Duodenal mucosa (tissue), 2 donors: Measurements from ENCODE around the gene TRIM34.
"Not testable (repeated sequence)": the region's sequence is repeated elsewhere in the genome, so short reads cannot be mapped to it uniquely, and the experiment has no call there.

Source experiments
- H3K27ac ChIP-seq: one replicate; pipeline ENCODE4 v1.7.0; 2013; ENCODE audit warnings: low read depth, low read length
- H3K27me3 ChIP-seq, 2 donors: one replicate each; pipeline ENCODE4 v1.7.0; 2013; ENCODE audit warnings: low read length in 2 of 2, control low read depth in 1 of 2; ENCODE audit not compliant: insufficient read depth in 2 of 2, control insufficient read depth in 1 of 2
- H3K36me3 ChIP-seq, 2 donors: one replicate each; pipeline ENCODE4 v1.7.0; 2013; ENCODE audit warnings: low read length in 2 of 2, control low read depth in 1 of 2; ENCODE audit not compliant: insufficient read depth in 2 of 2, control insufficient read depth in 1 of 2
- H3K4me1 ChIP-seq, 2 donors: one replicate each; pipeline ENCODE4 v1.7.0; 2013; ENCODE audit warnings: low read length in 2 of 2, control low read depth in 1 of 2; ENCODE audit not compliant: insufficient read depth in 2 of 2, control insufficient read depth in 1 of 2
- H3K4me3 ChIP-seq, 2 donors: one replicate each; pipeline ENCODE4 v1.7.0; 2013; ENCODE audit warnings: low read length in 2 of 2, low read depth in 1 of 2
- H3K9ac ChIP-seq, 2 donors: one replicate each; pipeline ENCODE4 v1.7.0; 2013; ENCODE audit warnings: low read length in 2 of 2, low read depth in 1 of 2
- H3K9me3 ChIP-seq, 2 donors: one replicate each; pipeline ENCODE4 v1.7.0; 2013; ENCODE audit warnings: low read length in 2 of 2, control low read depth in 1 of 2; ENCODE audit not compliant: control insufficient read depth in 1 of 2

TRIM34 gene

DNA sequence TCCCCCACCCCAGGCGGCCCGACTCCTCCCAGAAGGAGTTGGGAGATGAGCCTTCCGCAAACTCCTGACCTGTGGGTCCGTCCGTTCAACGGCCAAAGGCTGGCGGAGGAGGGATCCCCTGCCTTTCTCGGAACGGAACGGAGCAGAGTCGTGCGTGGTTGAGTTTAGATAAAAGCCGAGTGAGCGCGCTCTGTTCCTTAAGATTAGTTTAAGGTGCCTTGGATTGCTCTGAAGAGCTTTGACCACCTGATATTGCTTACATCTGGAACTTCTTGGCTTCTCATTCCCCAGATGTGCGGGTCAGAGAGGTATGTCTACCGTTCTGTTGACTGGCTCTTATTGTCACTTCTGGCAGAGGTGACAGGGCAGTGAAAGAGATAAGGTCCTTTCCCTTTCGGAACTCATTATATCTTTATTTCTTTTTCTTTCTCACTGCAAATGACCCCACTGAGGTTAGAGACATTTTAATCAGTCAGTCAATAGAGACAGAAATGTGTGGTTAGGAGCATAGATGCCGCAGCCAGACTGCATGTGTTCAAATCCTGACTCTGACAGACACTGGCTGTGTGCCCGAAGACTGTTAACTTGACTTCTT is 28.1 kb upstream of the TRIM34 start, which contains the start of gene TRIM6:
TSS of gene TRIM6 (plus strand) at position 31 of the 595 bp plus-strand sequence. CDS start at position 292, 261 bp downstream.
- Histone ChIP-seq H3K36me3 (no peaks in the 10 kb centered on the region), H3K4me3 (peak within 1 kb of the TSS; percentile 77 to 79), H3K9ac (peak within 1 kb of the TSS; percentile 36 to 55), H3K27me3 (no peaks in the 10 kb centered on the region), H3K27ac (no peak within 1 kb of the TSS), H3K4me1 (peaks cover 0 to 3% of the 10 kb centered on the region in 2 donors), H3K9me3 (no peaks in the 10 kb centered on the region)

DNA sequence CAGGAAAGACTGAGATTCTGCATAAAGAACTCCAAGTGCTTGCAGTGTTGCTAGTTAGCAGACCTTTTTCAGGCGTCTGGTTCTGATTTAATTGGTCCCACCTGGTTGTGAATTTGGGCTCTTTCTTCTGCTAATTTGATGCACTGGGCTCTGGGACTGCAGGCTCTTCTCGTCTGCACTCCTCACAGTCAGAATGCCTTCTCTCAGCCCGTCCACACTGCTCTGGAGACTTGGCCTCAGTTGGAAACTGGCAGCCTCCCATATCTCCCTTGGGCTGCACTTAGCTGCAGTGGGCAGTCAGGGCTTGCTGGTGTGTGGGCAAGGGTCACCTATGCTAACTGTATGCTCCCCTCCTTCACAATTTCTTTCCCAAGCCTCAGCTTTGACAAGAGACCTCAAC is 26.8 kb upstream of the TRIM34 start:
- H3K4me1 ChIP-seq = peaks cover 0 to 3% of the 10 kb centered on the region in 2 donors
- H3K36me3 ChIP-seq = no peaks in the 10 kb centered on the region
- no peaks in the 10 kb centered on the region for H3K27me3 ChIP-seq
- H3K27ac ChIP-seq = no peak overlapping the region
- H3K9me3 ChIP-seq = no peaks in the 10 kb centered on the region
- no peak overlapping the region for H3K9ac ChIP-seq
- H3K4me3 ChIP-seq = no peak overlapping the region

DNA sequence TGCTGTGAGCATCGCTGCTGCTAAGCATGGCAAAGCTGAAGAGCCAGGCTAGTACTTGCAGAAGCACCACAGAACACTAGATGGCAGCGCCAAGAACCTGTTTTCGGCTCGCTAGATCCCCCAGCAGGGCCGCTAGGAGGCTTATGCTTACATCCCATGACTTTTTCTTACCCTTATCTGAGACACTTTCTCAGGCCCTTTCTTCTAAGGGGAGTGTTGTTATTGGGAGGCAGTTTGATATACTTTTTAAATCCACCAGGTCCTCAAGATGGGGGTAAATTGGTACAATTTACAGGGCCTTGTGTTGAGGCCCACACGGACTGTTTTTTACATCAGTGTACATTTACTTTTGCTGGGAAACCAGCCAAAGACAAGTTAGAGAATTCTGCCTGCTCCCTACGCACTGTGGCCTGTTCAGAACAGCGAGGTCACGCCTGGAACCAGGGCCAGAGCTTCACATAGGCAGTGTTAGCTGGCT is 24.4 kb upstream of the TRIM34 start:
- no peaks in the 10 kb centered on the region for H3K27me3 ChIP-seq
- H3K9ac ChIP-seq = no peak overlapping the region
- H3K9me3 ChIP-seq = no peaks in the 10 kb centered on the region
- H3K4me3 ChIP-seq = no peak overlapping the region
- H3K4me1 ChIP-seq = peaks cover 0 to 3% of the 10 kb centered on the region in 2 donors
- H3K27ac ChIP-seq = no peak overlapping the region
- H3K36me3 ChIP-seq = no peaks in the 10 kb centered on the region

DNA sequence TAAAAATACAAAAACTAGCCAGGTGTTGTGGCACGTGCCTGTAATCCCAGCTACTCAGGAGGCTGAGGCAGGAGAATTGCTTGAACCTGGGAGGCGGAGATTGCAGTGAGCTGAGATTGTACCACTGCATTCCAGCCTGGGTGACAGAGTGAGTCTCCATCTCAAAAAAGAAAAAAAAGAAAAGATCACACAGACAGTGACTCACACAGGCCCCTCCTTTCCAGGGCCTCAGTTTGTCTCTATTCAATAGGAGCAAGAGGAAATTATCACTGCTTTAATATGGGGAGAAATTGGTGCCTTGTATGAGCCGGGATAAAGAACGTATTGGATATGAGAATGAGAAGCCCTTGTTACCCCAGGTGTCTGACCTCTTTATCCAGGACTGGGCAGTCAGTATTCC is 22.0 kb upstream of the TRIM34 start:
- H3K4me1 ChIP-seq, H3K9me3 ChIP-seq, H3K27ac ChIP-seq, H3K36me3 ChIP-seq, H3K4me3 ChIP-seq, H3K9ac ChIP-seq, H3K27me3 ChIP-seq: not testable (repeated sequence)

DNA sequence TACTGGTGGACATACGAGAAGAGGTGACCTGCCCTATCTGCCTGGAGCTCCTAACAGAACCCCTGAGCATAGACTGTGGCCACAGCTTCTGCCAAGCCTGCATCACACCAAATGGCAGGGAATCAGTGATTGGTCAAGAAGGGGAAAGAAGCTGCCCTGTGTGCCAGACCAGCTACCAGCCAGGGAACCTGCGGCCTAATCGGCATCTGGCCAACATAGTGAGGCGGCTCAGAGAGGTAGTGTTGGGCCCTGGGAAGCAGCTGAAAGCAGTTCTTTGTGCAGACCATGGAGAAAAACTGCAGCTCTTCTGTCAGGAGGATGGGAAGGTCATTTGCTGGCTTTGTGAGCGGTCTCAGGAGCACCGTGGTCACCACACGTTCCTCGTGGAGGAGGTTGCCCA is 21.5 kb upstream of the TRIM34 start:
- Histone ChIP-seq H3K4me1 (peaks cover 0 to 3% of the 10 kb centered on the region in 2 donors), H3K36me3 (no peaks in the 10 kb centered on the region), H3K9me3 (no peaks in the 10 kb centered on the region), H3K27me3 (no peaks in the 10 kb centered on the region), H3K9ac (no peak overlapping the region), H3K27ac (no peak overlapping the region), H3K4me3 (no peak overlapping the region)

DNA sequence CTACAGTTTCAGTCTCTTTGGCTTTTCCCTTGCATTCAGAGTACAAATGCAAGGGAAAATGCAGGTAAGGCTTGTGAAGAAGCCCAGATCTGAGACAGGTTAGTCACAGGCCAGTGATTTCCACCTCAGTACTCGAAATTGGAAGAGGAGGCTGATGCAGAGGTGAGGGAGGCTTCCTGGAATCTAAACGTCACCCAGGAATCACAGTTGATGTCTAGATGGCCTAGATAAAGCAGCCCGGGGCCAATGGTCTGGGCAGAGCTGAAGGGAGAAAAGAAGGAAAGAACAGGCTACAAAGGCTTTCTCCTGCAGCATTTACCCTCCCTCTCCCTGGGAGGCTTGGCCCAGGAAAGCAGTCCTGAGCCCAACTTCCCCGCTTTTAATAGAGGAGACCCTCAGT is 19.9 kb upstream of the TRIM34 start:
- no peak overlapping the region for H3K27ac ChIP-seq
- H3K27me3 ChIP-seq = no peaks in the 10 kb centered on the region
- H3K4me3 ChIP-seq = no peak overlapping the region
- peaks cover 0 to 3% of the 10 kb centered on the region in 2 donors for H3K4me1 ChIP-seq
- no peaks in the 10 kb centered on the region for H3K36me3 ChIP-seq
- H3K9ac ChIP-seq = no peak overlapping the region
- no peaks in the 10 kb centered on the region for H3K9me3 ChIP-seq

DNA sequence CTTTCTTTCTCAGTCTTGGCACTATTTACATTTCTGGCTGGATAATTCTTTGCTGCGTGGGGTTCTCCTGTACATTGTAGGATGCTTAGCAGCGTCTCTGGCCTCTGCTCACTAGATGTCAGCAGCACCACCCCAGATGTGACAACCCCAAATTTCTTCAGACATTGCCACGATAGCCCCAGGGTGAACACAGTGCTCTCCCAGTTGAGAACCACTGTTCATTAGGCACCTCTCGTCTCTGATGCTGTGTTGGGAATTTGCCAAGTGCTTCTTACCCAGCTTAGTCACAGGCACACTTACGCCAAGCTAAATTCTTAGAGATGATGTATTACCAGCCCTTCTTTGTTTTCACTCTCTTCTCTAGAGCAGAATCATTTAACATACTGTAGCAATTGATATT is 19.0 kb upstream of the TRIM34 start:
- no peaks in the 10 kb centered on the region for H3K27me3 ChIP-seq
- H3K4me3 ChIP-seq = no peak overlapping the region
- no peak overlapping the region for H3K9ac ChIP-seq
- no peaks in the 10 kb centered on the region for H3K36me3 ChIP-seq
- no peak overlapping the region for H3K27ac ChIP-seq
- H3K9me3 ChIP-seq = no peaks in the 10 kb centered on the region
- H3K4me1 ChIP-seq = no peaks in the 10 kb centered on the region

DNA sequence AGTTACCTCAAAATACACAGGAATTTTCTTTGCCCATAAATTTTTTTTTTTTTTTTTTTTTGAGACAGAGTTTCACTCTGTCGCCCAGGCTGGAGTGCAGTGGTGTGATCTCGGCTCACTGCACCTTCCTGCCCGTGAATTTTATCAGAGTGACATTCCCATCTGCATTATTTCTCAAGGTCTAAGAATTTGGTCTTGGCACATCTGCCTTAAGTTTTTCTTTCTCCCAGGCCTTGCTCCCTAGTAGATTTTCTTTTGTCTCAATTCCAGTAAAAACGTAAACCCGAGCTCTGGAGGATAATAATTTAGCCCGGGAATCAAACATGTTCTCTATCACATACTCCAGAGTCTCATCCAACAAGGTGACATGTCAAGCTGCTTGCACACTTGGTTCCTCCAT is 16.0 kb upstream of the TRIM34 start:
- H3K9ac ChIP-seq = no peak overlapping the region
- no peaks in the 10 kb centered on the region for H3K36me3 ChIP-seq
- H3K27ac ChIP-seq = no peak overlapping the region
- H3K27me3 ChIP-seq = no peaks in the 10 kb centered on the region
- no peaks in the 10 kb centered on the region for H3K9me3 ChIP-seq
- no peaks in the 10 kb centered on the region for H3K4me1 ChIP-seq
- H3K4me3 ChIP-seq = no peak overlapping the region

DNA sequence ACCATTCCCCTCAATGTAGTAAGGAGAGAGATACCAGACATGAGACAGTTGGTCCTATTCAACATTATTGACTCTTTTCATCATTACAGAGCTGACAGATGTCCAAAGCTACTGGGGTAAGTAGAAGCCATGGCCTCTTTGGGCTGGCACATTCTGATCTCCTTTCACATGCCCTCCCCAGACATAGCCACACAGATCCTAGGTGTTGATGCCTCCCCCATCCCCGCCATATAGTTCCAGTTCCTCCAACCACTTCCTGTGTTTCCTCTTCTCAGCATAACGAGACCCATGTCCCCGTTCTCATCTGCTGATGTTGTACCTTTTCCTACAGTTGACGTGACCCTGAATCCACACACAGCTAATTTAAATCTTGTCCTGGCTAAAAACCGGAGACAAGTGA is 14.4 kb upstream of the TRIM34 start:
- Histone ChIP-seq H3K27ac (no peak overlapping the region), H3K4me3 (no peak overlapping the region), H3K36me3 (no peaks in the 10 kb centered on the region), H3K27me3 (no peaks in the 10 kb centered on the region), H3K9ac (no peak overlapping the region), H3K4me1 (no peaks in the 10 kb centered on the region), H3K9me3 (no peaks in the 10 kb centered on the region)

DNA sequence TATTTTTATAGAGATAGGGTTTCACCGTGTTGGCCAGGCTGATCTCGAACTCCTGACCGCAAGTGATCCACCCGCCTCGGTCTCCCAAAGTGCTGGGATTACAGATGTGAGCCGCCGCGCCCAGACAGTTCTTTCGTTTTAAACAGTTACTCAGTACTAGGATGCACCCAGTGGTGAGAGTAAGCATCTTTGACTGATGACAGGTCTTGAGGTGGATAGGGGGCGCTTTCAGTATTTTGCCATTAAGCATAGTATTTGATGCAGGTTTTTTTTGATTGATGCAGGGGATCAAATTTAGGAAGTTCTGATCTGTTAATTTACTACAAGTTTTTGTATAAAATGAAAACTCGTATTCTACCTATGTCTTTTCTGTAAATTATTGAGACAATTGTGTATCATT is 13.2 kb upstream of the TRIM34 start:
- Histone ChIP-seq H3K9me3 (no peaks in the 10 kb centered on the region), H3K4me1 (no peaks in the 10 kb centered on the region), H3K4me3 (no peak overlapping the region), H3K36me3 (no peaks in the 10 kb centered on the region), H3K27ac (no peak overlapping the region), H3K9ac (no peak overlapping the region), H3K27me3 (no peaks in the 10 kb centered on the region)

DNA sequence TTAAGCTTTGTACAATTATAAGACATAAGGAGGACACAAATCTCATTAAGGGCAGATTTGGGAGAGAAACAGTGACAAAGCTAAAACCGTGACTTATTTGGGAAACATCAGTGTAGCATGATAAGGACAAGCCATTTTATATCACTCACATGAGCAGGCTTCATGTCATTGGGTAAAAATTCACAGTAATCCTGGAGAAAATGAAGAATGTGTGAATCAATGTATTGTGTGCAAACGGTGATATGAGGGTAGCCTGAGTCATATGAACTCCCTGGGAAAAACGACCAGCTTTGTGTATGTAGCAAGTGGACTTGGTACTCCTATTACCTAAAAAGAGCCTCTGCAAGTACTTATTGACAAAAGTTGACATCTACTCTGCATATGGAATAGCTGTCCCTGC is 6.0 kb upstream of the TRIM34 start:
- Histone ChIP-seq H3K27ac (no peak overlapping the region), H3K9me3 (no peaks in the 10 kb centered on the region), H3K9ac (no peak overlapping the region), H3K4me1 (peaks cover 16 to 18% of the 10 kb centered on the region in 2 donors), H3K27me3 (no peaks in the 10 kb centered on the region), H3K4me3 (no peak overlapping the region), H3K36me3 (no peaks in the 10 kb centered on the region)
